K562 (cell line): Measurements from ENCODE around the gene SPCS2. TPM values are rescaled to one million over a fixed set of nuclear protein-coding genes. Genes with fewer than 3 reads are reported as not detected.

Experiments used
- ATAC-seq: fragments of 200-7000 bp; cut with Tn5 transposase; 3 replicates; pipeline ENCODE4 v1.9.1; 2020; ENCODE audit warnings: moderate library complexity
- BruUV-seq: library from RNA; stranded (reverse); fragments of 400-500 nt; replicated peaks from 2 replicates; lab custom pipeline; 2021; lab: Mats Ljungman, UMichigan
- CTCF ChIA-PET: fragments of 300-600 bp; formaldehyde crosslinking; extraction: SDS; loops from one replicate; lab custom pipeline; 2021; ENCODE audit warnings: low intra/inter-chr PET ratio; lab: Yijun Ruan, JAX
- POLR2A ChIA-PET: fragments of 300-600, 350-650 bp; sonication (Branson Sonifier 250); formaldehyde crosslinking; extraction: SDS; loops from one replicate; lab custom pipeline; 2021; ENCODE audit warnings: antibody characterized with exemption, inconsistent platforms; lab: Yijun Ruan, JAX
- DNase-seq, 4 experiments: peaks; one replicate each; pipeline versions ENCODE4 v3.0.0 to v3.0.0-alpha.2; 2011 to 2018; ENCODE audit warnings: low spot score in 3 of 4, mixed read lengths in 3 of 4; ENCODE audit errors: extremely low read depth in 1 of 4
- FAIRE-seq: peaks from 2 replicates; lab custom pipeline; 2011; peaks lifted over from hg19 to GRCh38; lab: Jason Lieb, UNC
- H2AFZ ChIP-seq: 2 replicates; pipeline ENCODE4 v1.6.0; 2011; ENCODE audit warnings: low read depth, low read length, control low read depth, inconsistent platforms
- H3K27ac ChIP-seq: fragments of 200-600 bp; 3 replicates; pipeline ENCODE4 v1.8.0; 2011; ENCODE audit warnings: low read depth, mild to moderate bottlenecking, control low read depth, inconsistent platforms, low read length, moderate library complexity, mixed read lengths; ENCODE audit errors: extremely low read depth
- H3K27me3 ChIP-seq, 2 experiments: fragments of 300-600 bp in 1 of 2; 2 replicates in 1 of 2; 3 replicates in 1 of 2; pipeline versions ENCODE4 v1.6.0 to v1.8.0; 2011; ENCODE audit warnings: inconsistent platforms in 2 of 2, low read length in 2 of 2, mild to moderate bottlenecking in 1 of 2, mixed read lengths in 1 of 2, moderate library complexity in 1 of 2; ENCODE audit not compliant: control insufficient read depth in 2 of 2, insufficient read depth in 2 of 2
- H3K36me3 ChIP-seq: fragments of 300-600 bp; 3 replicates; pipeline ENCODE4 v1.8.0; 2011; ENCODE audit warnings: mild to moderate bottlenecking, low read length, inconsistent platforms; ENCODE audit not compliant: control insufficient read depth, insufficient read depth
- H3K4me1 ChIP-seq, 2 experiments: fragments of 200-600 bp in 1 of 2; replicated peaks in 1 of 2; 2 replicates in 1 of 2; 3 replicates in 1 of 2; pipeline versions ENCODE4 v1.5.1 to v1.8.0; 2011; ENCODE audit warnings: inconsistent platforms in 2 of 2, low read length in 2 of 2, mild to moderate bottlenecking in 1 of 2, mixed read lengths in 1 of 2, moderate library complexity in 1 of 2; ENCODE audit not compliant: control insufficient read depth in 2 of 2, insufficient read depth in 2 of 2
- H3K4me2 ChIP-seq: 2 replicates; pipeline ENCODE4 v1.6.1; 2011; ENCODE audit warnings: low read length, control low read depth, inconsistent platforms, mixed read lengths; ENCODE audit not compliant: insufficient read depth
- H3K4me3 ChIP-seq: fragments of 200-600 bp; sonication (generic), shearing (Covaris generic); 2 replicates; pipeline ENCODE4 v1.5.1; 2016; ENCODE audit warnings: control low read depth, inconsistent platforms
- H3K79me2 ChIP-seq: fragments of 200-600 bp; 3 replicates; pipeline ENCODE4 v1.8.0; 2011; ENCODE audit warnings: low read length, inconsistent platforms; ENCODE audit not compliant: control insufficient read depth, insufficient read depth
- H3K9ac ChIP-seq, 2 experiments: 2 replicates each; pipeline versions ENCODE4 v1.6.0 to v1.6.1; 2011; ENCODE audit warnings: low read depth in 2 of 2, low read length in 2 of 2, control low read depth in 1 of 2, inconsistent platforms in 1 of 2, mild to moderate bottlenecking in 1 of 2, mixed read lengths in 1 of 2; ENCODE audit not compliant: insufficient read depth in 1 of 2
- H3K9me1 ChIP-seq: one replicate; pipeline ENCODE4 v1.6.0; 2011; ENCODE audit warnings: inconsistent platforms, mild to moderate bottlenecking, low read length, moderate library complexity; ENCODE audit not compliant: control insufficient read depth, insufficient read depth
- H3K9me3 ChIP-seq: replicated peaks from 2 replicates; pipeline ENCODE4 v1.5.1; 2011; ENCODE audit warnings: low read depth, low read length, inconsistent platforms; ENCODE audit not compliant: control insufficient read depth, insufficient read depth
- H4K20me1 ChIP-seq: replicated peaks from 2 replicates; pipeline ENCODE4 v1.6.1; 2011; ENCODE audit warnings: low read length, inconsistent platforms, mixed read lengths; ENCODE audit not compliant: control insufficient read depth, insufficient read depth
- AFF4 ChIP-seq: sonication (generic); formaldehyde crosslinking; IDR thresholded peaks from 2 replicates; pipeline ENCODE4 v1.8.0; 2023; ENCODE audit warnings: mild to moderate bottlenecking, missing genetic modification reagents
- BCOR ChIP-seq: fragments of 450-650 bp; IDR thresholded peaks from 2 replicates; pipeline ENCODE4 v1.6.1; 2016
- MGA ChIP-seq: fragments of 450-650 bp; IDR thresholded peaks from 2 replicates; pipeline ENCODE4 v1.6.1; 2016; ENCODE audit warnings: mild to moderate bottlenecking, moderate library complexity
- TAF7 ChIP-seq: fragments of 450-650 bp; IDR thresholded peaks from 2 replicates; pipeline ENCODE4 v1.6.1; 2016; ENCODE audit warnings: missing genetic modification characterization, missing compliant biosample characterization
- ZNF174 ChIP-seq: fragments of 250-450 bp; sonication (Bioruptor Pico); IDR thresholded peaks from 2 replicates; pipeline ENCODE4 v1.4.0; 2020; ENCODE audit warnings: mild to moderate bottlenecking
- ZNF586 ChIP-seq: fragments of 450-650 bp; formaldehyde crosslinking; conservative IDR thresholded peaks from 2 replicates; pipeline ENCODE4 v1.4.0; 2020; ENCODE audit warnings: mild to moderate bottlenecking, moderate library complexity
- WGBS: fragments of 100-300 bp; shearing (Covaris generic); methylation state at CpG from one replicate; pipeline ENCODE4 v1.1.6; 2016; ENCODE audit warnings: low coverage, mixed read lengths; ENCODE audit not compliant: insufficient coverage; ENCODE audit errors: missing lambda C conversion rate; 5-methylcytosine and 5-hydroxymethylcytosine counted together
- in situ Hi-C: fragments of 300-500 bp; cut with MboI; formaldehyde crosslinking; loops from 4 replicates; pipeline ENCODE4 v1.15.0; 2018; ENCODE audit warnings: inconsistent platforms, mixed read lengths
- intact Hi-C: fragments of 100-400 bp; cut with micrococcal nuclease; formaldehyde crosslinking; loops from 2 replicates; pipeline ENCODE4 v1.14.2; 2022
- polyA plus RNA-seq, 8 experiments: library from polyadenylated mRNA; depleted of rRNA in 4 of 8; stranded (reverse) in 5 of 8; unstranded in 3 of 8; fragments of >200 nt; fragmentation: Nextera tagmentation in 2 of 8; fragmentation: Illumina TruSeq in 1 of 8; extraction: Ambion mirVana in 2 of 8; extraction: Trizol in 1 of 8; gene quantifications; 2 replicates each; pipeline versions ENCODE4 v1.2.1 to v1.2.3, GENCODE V29; 2011 to 2014; ENCODE audit warnings: inconsistent platforms in 1 of 8, missing spikeins in 1 of 8
- total RNA-seq, 7 experiments: library from RNA; depleted of rRNA in 6 of 7; stranded (reverse); fragments of >200 nt in 6 of 7; fragmentation: Illumina TruSeq in 2 of 7; extraction: Trizol in 2 of 7; gene quantifications; 2 replicates each; pipeline versions ENCODE4 v1.2.1 to v1.2.3, GENCODE V29; 2011 to 2021; ENCODE audit warnings: low replicate concordance in 1 of 7

SPCS2 gene
- total and polyA plus RNA-seq, 9 of the 15 experiments (the other 6 are each of a cell fraction or from before 2014, with no cell fraction given): 38.2 to 458 (median 193) TPM

- ATAC-seq (no peak), FAIRE-seq (no peak), DNase-seq (no peak)
- Histone ChIP-seq H3K9me1 (no peaks in the 10 kb centered on the region), H3K4me2 (no peak overlapping the region), H3K9ac (no peak overlapping the region), H3K36me3 (peaks cover 34% of the 10 kb centered on the region), H3K27me3 (no peaks in the 10 kb centered on the region), H3K4me3 (no peak overlapping the region), H3K9me3 (no peaks in the 10 kb centered on the region), H3K4me1 (no peaks in the 10 kb centered on the region), H3K27ac (no peak overlapping the region), H4K20me1 (no peaks in the 10 kb centered on the region), H2AFZ (no peak overlapping the region), H3K79me2 (no peaks in the 10 kb centered on the region)
- ChIA-PET CTCF (no interaction called here), POLR2A (interaction anchor here (1.4 to 2.9 kb wide), 3 partner anchors 8 to 15 kb away, joined by 4 to 14 read pairs (median 10); partner anchors contain the start of gene NEU3)
- in situ Hi-C loops: no loop called here
- no TSS peak for BruUV-seq
- WGBS: 83% methylated on average over 2 of the region's 2 CpGs
- intact Hi-C loops: no loop called here
- no peak for TF ChIP-seq MGA
- no peak for TF ChIP-seq AFF4 (CRISPR knock-in tag)
- TF ChIP-seq ZNF586 (CRISPR knock-in tag): no peak
- TF ChIP-seq TAF7 (tag): no peak
- TF ChIP-seq BCOR: no peak
- TF ChIP-seq ZNF174: no peak
Measured at GRCh38 chr11:74980634-74981033, 31.6 kb downstream of the SPCS2 start.
